ENCODE data around the gene HIRIP3. TPM values are rescaled to one million over a fixed set of nuclear protein-coding genes. Genes with fewer than 3 reads are reported as not detected.

The HIRIP3 gene
- total RNA-seq, 3 donors from 2014 or later: 43.4 to 52.5 (median 50.7) TPM

DNA sequence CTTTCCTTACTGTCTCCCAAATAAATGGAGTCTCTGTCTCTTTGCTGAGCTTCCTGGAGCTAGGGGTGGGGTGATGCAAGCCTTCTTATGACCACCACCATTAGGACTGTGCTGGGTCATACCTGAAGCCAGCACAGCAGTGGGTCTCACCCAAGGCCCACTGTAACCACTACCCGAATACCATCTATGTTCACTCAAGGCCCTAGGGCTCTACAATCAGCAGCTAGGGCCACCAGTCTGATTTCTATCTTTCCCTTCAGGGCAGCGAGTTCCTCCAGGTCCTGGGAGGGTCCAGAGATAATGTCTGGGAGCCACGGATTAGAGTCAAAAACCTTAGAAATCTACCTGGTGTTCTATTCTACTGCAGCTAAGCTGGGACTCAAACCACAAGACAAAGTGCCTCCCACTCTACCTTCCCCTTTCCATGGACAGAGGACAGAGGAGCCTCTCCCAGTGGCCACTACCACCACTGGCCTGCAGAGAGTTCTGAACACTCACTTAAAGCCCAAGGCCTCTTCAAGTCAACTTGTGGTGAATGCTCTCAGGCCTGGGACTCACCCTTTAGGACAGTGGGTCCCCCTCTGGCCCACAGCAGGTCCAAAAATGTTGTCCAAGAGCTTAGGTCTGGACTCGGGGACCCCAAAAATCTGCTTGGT is 44.5 kb downstream of the HIRIP3 start:
- DNase-seq (no peak), ATAC-seq (no peak)
- H3K36me3 Mint-ChIP-seq (ENCODE audit: insufficient read depth): peaks cover 1% of the 10 kb centered on the region
- H3K9me3 Mint-ChIP-seq: peaks cover 11% of the 10 kb centered on the region
- no peaks in the 10 kb centered on the region for H3K4me1 Mint-ChIP-seq (ENCODE audit: low read depth)
- no peak overlapping the region for H3K4me3 Mint-ChIP-seq
- peaks cover 4% of the 10 kb centered on the region for H3K27me3 Mint-ChIP-seq (ENCODE audit: low read depth)

GRCh38 chr16:29947897-29948296 is 47.5 kb downstream of the HIRIP3 start:
- Mint-ChIP-seq H3K9me3 (peaks cover 11% of the 10 kb centered on the region), H3K4me1 (ENCODE audit: low read depth) (no peaks in the 10 kb centered on the region), H3K4me3 (no peak overlapping the region), H3K36me3 (ENCODE audit: insufficient read depth) (peaks cover 1% of the 10 kb centered on the region), H3K27me3 (ENCODE audit: low read depth) (peaks cover 2% of the 10 kb centered on the region)
- DNase-seq: no peak
- ATAC-seq: no peak

DNA sequence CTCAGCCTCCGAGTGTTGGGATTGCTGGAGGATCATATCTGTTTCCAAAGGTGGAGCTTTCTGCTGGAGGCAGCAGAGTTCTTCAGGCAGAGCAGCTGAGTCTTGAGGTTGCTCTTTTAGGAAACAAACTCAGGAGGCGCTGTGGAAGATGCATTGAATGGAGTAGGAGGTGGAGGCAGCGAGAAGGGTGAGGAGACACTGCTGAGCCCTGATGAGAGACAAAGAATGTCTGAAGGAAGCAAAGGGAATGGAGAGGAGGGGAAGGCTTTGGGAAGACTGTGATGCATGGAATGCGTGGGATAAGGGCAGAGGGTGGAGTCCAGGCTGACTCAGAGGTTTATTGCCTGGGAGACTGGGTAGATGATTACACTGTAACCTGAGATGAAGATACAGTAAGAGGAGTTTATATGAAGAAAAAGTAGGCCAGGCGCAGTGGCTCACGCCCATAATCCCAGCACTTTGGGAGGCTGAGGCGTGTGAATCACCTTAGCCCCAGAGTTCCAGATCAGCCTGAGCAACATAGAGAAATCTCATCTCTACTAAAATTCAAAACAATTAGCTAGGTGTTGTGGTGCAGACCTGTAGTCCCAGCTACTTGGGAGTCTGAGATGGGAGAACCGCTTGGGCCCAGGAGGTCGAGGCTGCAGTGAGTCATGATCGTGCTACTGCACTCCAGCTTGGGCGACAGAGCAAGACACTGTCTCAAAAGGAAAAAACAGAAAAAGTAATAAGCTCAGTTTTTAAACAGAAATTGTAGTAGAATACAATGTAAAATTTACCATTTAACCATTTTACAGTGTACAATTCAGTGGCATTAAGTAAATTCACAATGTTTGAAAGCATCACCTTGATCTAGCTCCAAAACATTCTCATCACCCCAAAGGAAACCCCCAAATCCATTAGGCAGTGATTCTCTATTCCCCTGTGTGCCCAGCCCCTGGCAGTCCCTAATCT is 51.3 kb downstream of the HIRIP3 start:
- no peaks in the 10 kb centered on the region for H3K4me1 Mint-ChIP-seq (ENCODE audit: low read depth)
- H3K4me3 Mint-ChIP-seq: no peak overlapping the region
- no peak for DNase-seq
- no peaks in the 10 kb centered on the region for H3K9me3 Mint-ChIP-seq
- peaks cover 5% of the 10 kb centered on the region for H3K27me3 Mint-ChIP-seq (ENCODE audit: low read depth)
- H3K36me3 Mint-ChIP-seq (ENCODE audit: insufficient read depth): no peaks in the 10 kb centered on the region
- ATAC-seq: no peak

Other genes with a start within 250 kb of the HIRIP3 start
- gene C16orf54, start 249.6 kb downstream of the HIRIP3 start, total RNA-seq: 1 to 10 TPM; 6.8 to 8.8 (median 7.2) TPM
- gene ZG16, start 217.4 kb downstream of the HIRIP3 start, total RNA-seq: under 1 TPM in 1 of 3 donors, not detected in 2; 0.05 TPM
- 10 to 100 TPM; 73.5 to 82.2 (median 79.7) TPM for gene KIF22, start 204.9 kb downstream of the HIRIP3 start, total RNA-seq
- gene MAZ, start 189.1 kb downstream of the HIRIP3 start, total RNA-seq: 100 to 1,000 TPM; 321 to 471 (median 409) TPM
- gene PRRT2, start 183.4 kb downstream of the HIRIP3 start, total RNA-seq: 1 to 10 TPM in 1 of 3 donors, under 1 TPM in 2; 0.34 to 1.6 (median 0.76) TPM
- gene PAGR1, start 179.5 kb downstream of the HIRIP3 start, total RNA-seq: 10 to 100 TPM; 35.2 to 40.9 (median 40.7) TPM
- 10 to 100 TPM; 80.6 to 86.4 (median 85.8) TPM for gene MVP, start 175.2 kb downstream of the HIRIP3 start, total RNA-seq
- gene CDIPT, start 132.4 kb downstream of the HIRIP3 start, total RNA-seq: 10 to 100 TPM; 56.7 to 61.0 (median 59.7) TPM
- gene SEZ6L2, start 96.1 kb downstream of the HIRIP3 start, total RNA-seq: under 1 TPM in 2 of 3 donors, not detected in 1; 0.18 to 0.33 TPM
- gene ASPHD1, start 95.1 kb downstream of the HIRIP3 start, total RNA-seq: 1 to 10 TPM; 2.1 to 3.4 (median 3.2) TPM
- gene KCTD13, start 69.4 kb downstream of the HIRIP3 start, total RNA-seq: 10 to 100 TPM; 42.7 to 45.4 (median 44.1) TPM
- gene TMEM219, start 33.5 kb downstream of the HIRIP3 start, total RNA-seq: 10 to 100 TPM; 19.3 to 30.8 (median 27.7) TPM
- gene TAOK2, start 21.7 kb downstream of the HIRIP3 start, total RNA-seq: 10 to 100 TPM; 34.9 to 37.9 (median 37.8) TPM
- 100 to 1,000 TPM; 103 to 113 (median 112) TPM for gene INO80E, start 624 bp upstream of the HIRIP3 start, total RNA-seq
- 1 to 10 TPM in 2 of 3 donors, under 1 TPM in 1; 0.49 to 2.5 (median 1.1) TPM for gene DOC2A, start 15.4 kb upstream of the HIRIP3 start, total RNA-seq
- gene C16orf92, start 27.6 kb upstream of the HIRIP3 start, total RNA-seq: not detected
- under 1 TPM; 0.22 to 0.33 (median 0.32) TPM for gene TLCD3B, start 35.7 kb upstream of the HIRIP3 start, total RNA-seq
- 1,000 to 10,000 TPM; 2,101 to 2,362 (median 2,220) TPM for gene ALDOA, start 70.1 kb upstream of the HIRIP3 start, total RNA-seq
- 100 to 1,000 TPM; 147 to 164 (median 152) TPM for gene PPP4C, start 80.4 kb upstream of the HIRIP3 start, total RNA-seq
- gene TBX6, start 96.3 kb upstream of the HIRIP3 start, total RNA-seq: under 1 TPM; 0.33 to 0.87 (median 0.48) TPM
- 1 to 10 TPM; 4.4 to 7.2 (median 6.1) TPM for gene YPEL3, start 100.6 kb upstream of the HIRIP3 start, total RNA-seq
- gene GDPD3, start 117.9 kb upstream of the HIRIP3 start, total RNA-seq: 1 to 10 TPM in 2 of 3 donors, under 1 TPM in 1; 0.76 to 3.3 (median 2.7) TPM
- 10 to 100 TPM; 29.1 to 37.5 (median 32.6) TPM for gene MAPK3, start 127.6 kb upstream of the HIRIP3 start, total RNA-seq
- gene CORO1A, start 188.0 kb upstream of the HIRIP3 start, total RNA-seq: 100 to 1,000 TPM; 747 to 940 (median 832) TPM
- gene BOLA2B, start 198.0 kb upstream of the HIRIP3 start, total RNA-seq: 100 to 1,000 TPM; 468 to 531 (median 481) TPM
- gene SLX1A, start 198.3 kb upstream of the HIRIP3 start, total RNA-seq: 100 to 1,000 TPM in 1 of 3 donors, 10 to 100 TPM in 2; 84.5 to 110 (median 95.6) TPM
- 1 to 10 TPM; 6.8 to 7.6 (median 7.0) TPM for gene SULT1A3, start 203.6 kb upstream of the HIRIP3 start, total RNA-seq

Data from activated T-cell treated with anti-CD3 and anti-CD28 coated beads, Interleukin-2, amount 50 U/mL, for 4 hours (primary cell).